Liver (tissue), 9 donors: Measurements from ENCODE around the gene FAM131C. TPM values are rescaled to one million over a fixed set of nuclear protein-coding genes. Genes with fewer than 3 reads are reported as not detected.

Source experiments
- DNase-seq: peaks from one replicate; pipeline ENCODE4 v3.0.0-alpha.2; 2017; ENCODE audit warnings: low spot score
- H3K27ac ChIP-seq, 2 donors: one replicate each; pipeline ENCODE4 v1.7.0; 2013; ENCODE audit warnings: inconsistent platforms in 2 of 2, low read length in 2 of 2, control low read depth in 1 of 2, low read depth in 1 of 2, mild to moderate bottlenecking in 1 of 2
- H3K27me3 ChIP-seq, 4 donors: one replicate each; pipeline versions ENCODE4 v1.6.1 to v1.7.0; 2013; ENCODE audit warnings: low read length in 3 of 4, inconsistent platforms in 1 of 4, mild to moderate bottlenecking in 1 of 4, moderate library complexity in 1 of 4; ENCODE audit not compliant: control insufficient read depth in 4 of 4, insufficient read depth in 4 of 4
- H3K36me3 ChIP-seq, 4 donors: one replicate each; pipeline versions ENCODE4 v1.6.1 to v1.7.0; 2013; ENCODE audit warnings: low read length in 3 of 4, mild to moderate bottlenecking in 3 of 4, low read depth in 1 of 4, moderate library complexity in 1 of 4; ENCODE audit not compliant: control insufficient read depth in 4 of 4, insufficient read depth in 3 of 4
- H3K4me1 ChIP-seq, 4 donors: one replicate each; pipeline versions ENCODE4 v1.6.1 to v1.7.0; 2013; ENCODE audit warnings: low read length in 3 of 4, mild to moderate bottlenecking in 3 of 4, moderate library complexity in 1 of 4; ENCODE audit not compliant: control insufficient read depth in 4 of 4, insufficient read depth in 4 of 4
- H3K4me3 ChIP-seq, 3 donors: one replicate each; pipeline versions ENCODE4 v1.6.1 to v1.7.0; 2013; ENCODE audit warnings: low read length in 3 of 3, control low read depth in 1 of 3, low read depth in 1 of 3, mild to moderate bottlenecking in 1 of 3
- H3K9ac ChIP-seq, 2 donors: one replicate each; pipeline ENCODE4 v1.7.0; 2013; ENCODE audit warnings: low read length in 2 of 2, mild to moderate bottlenecking in 2 of 2, moderate library complexity in 2 of 2, control low read depth in 1 of 2, low read depth in 1 of 2
- H3K9me3 ChIP-seq, 4 donors: one replicate each; pipeline versions ENCODE4 v1.6.1 to v1.7.0; 2013; ENCODE audit warnings: low read length in 3 of 4; ENCODE audit not compliant: control insufficient read depth in 4 of 4
- ATF3 ChIP-seq: IDR thresholded peaks from 2 replicates; pipeline ENCODE4 v1.6.1; 2016; ENCODE audit warnings: antibody characterized with exemption
- CTCF ChIP-seq: fragments of 150-350 bp; IDR thresholded peaks from 2 replicates; pipeline ENCODE4 v1.5.1; 2017; ENCODE audit warnings: improper control_type of control experiment, low read depth, low read length; ENCODE audit not compliant: missing input control
- EGR1 ChIP-seq, 2 donors: IDR thresholded peaks; 2 replicates each; pipeline ENCODE4 v1.6.1; 2016 to 2018; ENCODE audit warnings: antibody characterized with exemption in 2 of 2, low read depth in 2 of 2
- FOXA1 ChIP-seq: IDR thresholded peaks from 2 replicates; pipeline ENCODE4 v1.6.1; 2016; ENCODE audit warnings: antibody characterized with exemption
- FOXA2 ChIP-seq: IDR thresholded peaks from 2 replicates; pipeline ENCODE4 v1.6.1; 2016; ENCODE audit warnings: antibody characterized with exemption
- GABPA ChIP-seq, 2 donors: IDR thresholded peaks in 1 of 2; conservative IDR thresholded peaks in 1 of 2; 2 replicates each; pipeline ENCODE4 v1.6.1; 2016; ENCODE audit warnings: antibody characterized with exemption in 2 of 2, mild to moderate bottlenecking in 1 of 2, moderate library complexity in 1 of 2
- HNF4A ChIP-seq, 2 donors: conservative IDR thresholded peaks; 2 replicates each; pipeline ENCODE4 v1.6.1; 2016; ENCODE audit warnings: antibody characterized with exemption in 2 of 2, mild to moderate bottlenecking in 2 of 2
- HNF4G ChIP-seq: IDR thresholded peaks from 2 replicates; pipeline ENCODE4 v1.6.1; 2016; ENCODE audit warnings: antibody characterized with exemption
- JUND ChIP-seq, 2 donors: IDR thresholded peaks; 2 replicates each; pipeline ENCODE4 v1.6.1; 2016; ENCODE audit warnings: antibody characterized with exemption in 2 of 2
- MAX ChIP-seq: IDR thresholded peaks from 2 replicates; pipeline ENCODE4 v1.6.1; 2016; ENCODE audit warnings: antibody characterized with exemption
- NR2F2 ChIP-seq: IDR thresholded peaks from 2 replicates; pipeline ENCODE4 v1.6.1; 2016; ENCODE audit warnings: antibody characterized with exemption
- RAD21 ChIP-seq, 2 donors: IDR thresholded peaks; 2 replicates each; pipeline ENCODE4 v1.6.1; 2016; ENCODE audit warnings: antibody characterized with exemption in 2 of 2, mild to moderate bottlenecking in 2 of 2
- REST ChIP-seq: IDR thresholded peaks from 2 replicates; pipeline ENCODE4 v1.6.1; 2016; ENCODE audit warnings: antibody characterized with exemption, mild to moderate bottlenecking
- RXRA ChIP-seq, 2 donors: IDR thresholded peaks; 2 replicates each; pipeline ENCODE4 v1.6.1; 2017 to 2018; ENCODE audit warnings: antibody characterized with exemption in 2 of 2, mild to moderate bottlenecking in 1 of 2
- SP1 ChIP-seq: IDR thresholded peaks from 2 replicates; pipeline ENCODE4 v1.6.1; 2018; ENCODE audit warnings: antibody characterized with exemption, mild to moderate bottlenecking
- TAF1 ChIP-seq: conservative IDR thresholded peaks from 2 replicates; pipeline ENCODE4 v1.6.1; 2016; ENCODE audit warnings: antibody characterized with exemption, mild to moderate bottlenecking
- YY1 ChIP-seq: IDR thresholded peaks from 2 replicates; pipeline ENCODE4 v1.6.1; 2016; ENCODE audit warnings: antibody characterized with exemption, mild to moderate bottlenecking
- WGBS: extraction: QIAGEN DNeasy Blood & Tissue Kit; methylation state at CpG from one replicate; pipeline ENCODE4 v1.1.7; 2013; 5-methylcytosine and 5-hydroxymethylcytosine counted together
- polyA plus RNA-seq, 2 donors: library from polyadenylated mRNA; stranded (reverse) in 1 of 2; unstranded in 1 of 2; fragments of 200-250 nt in 1 of 2; fragments of >200 nt in 1 of 2; fragmentation: Nextera tagmentation in 1 of 2; extraction: Ambion mirVana in 1 of 2; gene quantifications; one replicate each; pipeline versions ENCODE4 v1.2.1 to v1.2.3, GENCODE V29; 2013 to 2015
- total RNA-seq, 2 donors: library from RNA; depleted of rRNA; stranded (reverse); fragments of >200 nt; gene quantifications; one replicate each; pipeline ENCODE4 v1.2.3, GENCODE V29; 2014
- donor health status: healthy.
- donor health status: healthy.
- donor health status: healthy.
- donor health status: healthy.
- donor health status: healthy.

Gene FAM131C
- total and polyA plus RNA-seq, 4 donors = 0.05 to 0.92 TPM; not detected in 2

GRCh38 chr1:16020325-16020724 is 53.1 kb downstream of the FAM131C start (continued):
- TF ChIP-seq REST (no peak), ATF3 (no peak), FOXA1 (no peak)

- Histone ChIP-seq H3K27ac (no peak overlapping the region), H3K4me3 (no peak overlapping the region), H3K4me1 (peaks cover 3 to 25% (median 21%) of the 10 kb centered on the region in 4 donors), H3K36me3 (no peaks in the 10 kb centered on the region), H3K9ac (no peak overlapping the region), H3K9me3 (no peaks in the 10 kb centered on the region), H3K27me3 (no peaks in the 10 kb centered on the region)
- WGBS = 74% methylated on average over 9 of the region's 9 CpGs
- no peak for TF ChIP-seq TAF1
- DNase-seq = no peak
Measured at GRCh38 chr1:16019644-16020277, 53.7 kb downstream of the FAM131C start.

- no peak overlapping the region for H3K9ac ChIP-seq
- 85% methylated on average over 23 of the region's 23 CpGs for WGBS
Measured at GRCh38 chr1:16018749-16019643, 54.5 kb downstream of the FAM131C start.

More at GRCh38 chr1:16018749-16019643, 54.5 kb downstream of the FAM131C start:
- H3K27me3 ChIP-seq = no peaks in the 10 kb centered on the region
- no peaks in the 10 kb centered on the region for H3K36me3 ChIP-seq
- TF ChIP-seq YY1 (no peak), SP1 (no peak), EGR1 (IDR thresholded peaks at IDR 0.05; ENCODE audit: low read depth in 2 of 2) (no peak), NR2F2 (no peak), HNF4G (no peak), FOXA1 (no peak), RAD21 (IDR thresholded peaks at IDR 0.05) (no peak), GABPA (IDR thresholded peaks at IDR 0.05 in 1 of 2, conservative IDR thresholded peaks at IDR 0.05 in 1 of 2) (no peak), RXRA (IDR thresholded peaks at IDR 0.05) (no peak), MAX (no peak), HNF4A (conservative IDR thresholded peaks at IDR 0.05) (no peak), REST (no peak), FOXA2 (no peak), JUND (IDR thresholded peaks at IDR 0.05) (no peak), ATF3 (no peak), CTCF (no peak), TAF1 (no peak)
- H3K4me3 ChIP-seq = no peak overlapping the region
- H3K27ac ChIP-seq = peak overlapping the region in 1 of 2 donors; percentile 18
- no peaks in the 10 kb centered on the region for H3K9me3 ChIP-seq
- no peak for DNase-seq
- peaks cover 3 to 23% (median 18%) of the 10 kb centered on the region in 4 donors for H3K4me1 ChIP-seq
